HepG2 (cell line): ENCODE results near the gene FKBP14. TPM values are rescaled to one million over a fixed set of nuclear protein-coding genes. Genes with fewer than 3 reads are reported as not detected.

Experiments
- ATAC-seq: fragments of 200-7000 bp; cut with Tn5 transposase; 3 replicates; pipeline ENCODE4 v1.9.1; 2020; ENCODE audit warnings: mild to moderate bottlenecking, moderate library complexity
- BruUV-seq: library from RNA; stranded (reverse); fragments of 400-500 nt; replicated peaks from 2 replicates; lab custom pipeline; 2021; lab: Mats Ljungman, UMichigan
- CTCF ChIA-PET: fragments of 300-600 bp; formaldehyde crosslinking; extraction: SDS; loops from one replicate; lab custom pipeline; 2021; ENCODE audit warnings: low total read pairs, inconsistent platforms, low intra/inter-chr PET ratio; lab: Yijun Ruan, JAX
- POLR2A ChIA-PET: fragments of 350-600 bp; sonication (Branson Sonifier 250); formaldehyde crosslinking; loops from one replicate; lab custom pipeline; 2020; ENCODE audit warnings: antibody characterized with exemption, inconsistent platforms; lab: Yijun Ruan, JAX
- DNase-seq: peaks from one replicate; pipeline ENCODE4 v3.0.0-alpha.2; 2015; ENCODE audit warnings: low spot score
- FAIRE-seq: peaks from 3 replicates; lab custom pipeline; 2011; peaks lifted over from hg19 to GRCh38; lab: Jason Lieb, UNC
- H2AFZ ChIP-seq: one replicate; pipeline ENCODE4 v1.6.1; 2011; ENCODE audit warnings: low read length, inconsistent platforms
- H3K27ac ChIP-seq: fragments of 300-600 bp; 3 replicates; pipeline ENCODE4 v1.8.0; 2011; ENCODE audit warnings: mixed run types, mild to moderate bottlenecking, mixed read lengths, low read length, inconsistent platforms; ENCODE audit not compliant: insufficient read depth; ENCODE audit errors: extremely low read length
- H3K27me3 ChIP-seq, 2 experiments: fragments of 200-600 bp in 1 of 2; 2 replicates in 1 of 2; 3 replicates in 1 of 2; pipeline versions ENCODE4 v1.6.0 to v1.8.0; 2011; ENCODE audit warnings: low read length in 2 of 2, mild to moderate bottlenecking in 2 of 2, moderate library complexity in 2 of 2, inconsistent platforms in 1 of 2; ENCODE audit not compliant: insufficient read depth in 2 of 2, control insufficient read depth in 1 of 2
- H3K36me3 ChIP-seq, 2 experiments: fragments of 200-600 bp in 1 of 2; replicated peaks in 1 of 2; 2 replicates in 1 of 2; 3 replicates in 1 of 2; pipeline versions ENCODE4 v1.5.1 to v1.8.0; 2011; ENCODE audit warnings: low read length in 2 of 2, inconsistent platforms in 1 of 2; ENCODE audit not compliant: insufficient read depth in 2 of 2, control insufficient read depth in 1 of 2
- H3K4me1 ChIP-seq: 2 replicates; pipeline ENCODE4 v1.5.1; 2012; ENCODE audit warnings: low read length, inconsistent platforms; ENCODE audit not compliant: insufficient read depth
- H3K4me2 ChIP-seq: 2 replicates; pipeline ENCODE4 v1.6.0; 2011; ENCODE audit warnings: low read depth, low read length, inconsistent platforms
- H3K4me3 ChIP-seq, 3 experiments: fragments of 200-600 bp in 1 of 3; sonication (generic), shearing (Covaris generic) in 1 of 3; replicated peaks in 1 of 3; 2 replicates each; pipeline ENCODE4 v1.5.1; 2011 to 2016; ENCODE audit warnings: low read length in 3 of 3, inconsistent platforms in 2 of 3, low read depth in 2 of 3, mild to moderate bottlenecking in 2 of 3, control low read depth in 1 of 3, mixed read lengths in 1 of 3; ENCODE audit not compliant: insufficient read depth in 1 of 3
- H3K79me2 ChIP-seq: one replicate; pipeline ENCODE4 v1.6.1; 2011; ENCODE audit warnings: low read length, inconsistent platforms; ENCODE audit not compliant: insufficient read depth
- H3K9ac ChIP-seq: 2 replicates; pipeline ENCODE4 v1.6.0; 2011; ENCODE audit warnings: mild to moderate bottlenecking, low read depth, low read length, inconsistent platforms; ENCODE audit not compliant: insufficient read depth
- H3K9me3 ChIP-seq: 2 replicates; pipeline ENCODE4 v1.5.1; 2012; ENCODE audit warnings: mild to moderate bottlenecking, low read length
- H4K20me1 ChIP-seq: 2 replicates; pipeline ENCODE4 v1.6.0; 2011; ENCODE audit warnings: inconsistent platforms, mild to moderate bottlenecking, low read length, moderate library complexity; ENCODE audit not compliant: insufficient read depth
- CBX2 ChIP-seq, 2 experiments: fragments of 200-600 bp in 1 of 2; sonication (generic); formaldehyde crosslinking in 1 of 2; IDR thresholded peaks; 2 replicates each; pipeline versions ENCODE4 v1.7.0 to v1.8.1; 2018 to 2022; ENCODE audit warnings: low read depth in 2 of 2, low read length in 1 of 2, mild to moderate bottlenecking in 1 of 2, missing genetic modification reagents in 1 of 2
- ETS1 ChIP-seq: sonication (generic); formaldehyde crosslinking; IDR thresholded peaks from 2 replicates; pipeline ENCODE4 v1.4.0; 2020; ENCODE audit warnings: missing genetic modification reagents
- FOXO1 ChIP-seq: sonication (generic); formaldehyde crosslinking; IDR thresholded peaks from 2 replicates; pipeline ENCODE4 v1.4.0; 2020; ENCODE audit warnings: missing genetic modification reagents
- PAX8 ChIP-seq: sonication (generic); formaldehyde crosslinking; IDR thresholded peaks from 2 replicates; pipeline ENCODE4 v1.8.0; 2022; ENCODE audit warnings: mild to moderate bottlenecking, missing genetic modification reagents, borderline replicate concordance
- RBM39 ChIP-seq: fragments of 200-400 bp; formaldehyde crosslinking; IDR thresholded peaks from one replicate; pipeline ENCODE4 v1.6.1; 2018; ENCODE audit warnings: antibody characterized with exemption, mild to moderate bottlenecking, low read depth, low read length; ENCODE audit not compliant: poor library complexity, severe bottlenecking
- SAP130 ChIP-seq: IDR thresholded peaks from 2 replicates; pipeline ENCODE4 v1.6.1; 2016; ENCODE audit warnings: low read depth
- SIX1 ChIP-seq: sonication (generic); formaldehyde crosslinking; IDR thresholded peaks from 2 replicates; pipeline ENCODE4 v1.4.0; 2020; ENCODE audit warnings: missing genetic modification reagents, borderline replicate concordance
- SNAPC2 ChIP-seq: sonication (generic); formaldehyde crosslinking; IDR thresholded peaks from 2 replicates; pipeline ENCODE4 v1.8.1; 2022; ENCODE audit warnings: mild to moderate bottlenecking, missing genetic modification reagents
- ZBTB20 ChIP-seq: sonication (generic); formaldehyde crosslinking; IDR thresholded peaks from 2 replicates; pipeline ENCODE4 v1.8.1; 2023; ENCODE audit warnings: missing genetic modification reagents, low read depth, mild to moderate bottlenecking, borderline replicate concordance
- ZNF280B ChIP-seq: sonication (generic); formaldehyde crosslinking; IDR thresholded peaks from 2 replicates; pipeline ENCODE4 v1.5.0; 2020; ENCODE audit warnings: missing genetic modification reagents, mild to moderate bottlenecking, borderline replicate concordance
- ZNF543 ChIP-seq: sonication (generic); formaldehyde crosslinking; IDR thresholded peaks from 2 replicates; pipeline ENCODE4 v1.4.0; 2020; ENCODE audit warnings: mild to moderate bottlenecking, missing genetic modification reagents
- ZNF782 ChIP-seq: sonication (generic); formaldehyde crosslinking; IDR thresholded peaks from 2 replicates; pipeline ENCODE4 v1.4.0; 2020; ENCODE audit warnings: missing genetic modification reagents, mild to moderate bottlenecking, borderline replicate concordance
- ZNF891 ChIP-seq: sonication (generic); formaldehyde crosslinking; IDR thresholded peaks from 2 replicates; pipeline ENCODE4 v1.5.0; 2020; ENCODE audit warnings: mild to moderate bottlenecking, missing genetic modification reagents
- WGBS: methylation state at CpG from one replicate; pipeline ENCODE4 v1.1.6; 2017; ENCODE audit warnings: low lambda C conversion rate; 5-methylcytosine and 5-hydroxymethylcytosine counted together
- in situ Hi-C: cut with HindIII; loops from 2 replicates; pipeline ENCODE4 v1.10.0; 2017; ENCODE audit warnings: low pct_unique_long_range_greater_than_20kb; ENCODE audit not compliant: extremely low pct_ligation_motif_present
- intact Hi-C: fragments of 100-400 bp; cut with micrococcal nuclease; formaldehyde crosslinking; loops from one replicate; pipeline ENCODE4 v1.10.0; 2022; ENCODE audit not compliant: unreplicated experiment
- polyA plus RNA-seq, 8 experiments: library from polyadenylated mRNA; depleted of rRNA in 3 of 8; stranded (reverse) in 7 of 8; unstranded in 1 of 8; fragments of >200 nt; fragmentation: Illumina TruSeq in 4 of 8; extraction: Trizol in 4 of 8; gene quantifications; 2 replicates each; pipeline versions ENCODE4 v1.2.1 to v1.2.3, GENCODE V29; 2011 to 2016; ENCODE audit warnings: low read depth in 4 of 8, missing spikeins in 1 of 8, mixed read lengths in 1 of 8; ENCODE audit not compliant: insufficient read depth in 1 of 8
- total RNA-seq, 5 experiments: library from RNA; depleted of rRNA; stranded (reverse); fragments of >200 nt; fragmentation: Illumina TruSeq; extraction: Trizol; gene quantifications; 2 replicates each; pipeline ENCODE4 v1.2.3, GENCODE V29; 2016; ENCODE audit warnings: low read depth in 1 of 5

The FKBP14 gene
- total and polyA plus RNA-seq, 2 of the 13 experiments (the other 11 are each of a cell fraction or from before 2014, with no cell fraction given), result 20.0 to 32.3 TPM

- Histone ChIP-seq H3K4me2 (peak overlapping the region; percentile 94), H3K79me2 (peaks cover 53% of the 10 kb centered on the region), H3K4me3 (peak overlapping the region; percentile 96 to 99 (median 97)), H2AFZ (no peak overlapping the region), H3K9me3 (no peaks in the 10 kb centered on the region), H4K20me1 (peaks cover 4% of the 10 kb centered on the region; the same call in 1 of the 2 replicates), H3K4me1 (peaks cover 37% of the 10 kb centered on the region), H3K27ac (peak overlapping the region; percentile 86), H3K9ac (peak overlapping the region; percentile 89), H3K27me3 (no peaks in the 10 kb centered on the region), H3K36me3 (peaks cover 0 to 2% of the 10 kb centered on the region in 2 experiments; a peak in 1 of 5 replicates)
- POLR2A ChIA-PET, result interaction anchor here (0.7 to 2.5 kb wide), 7 partner anchors 11 to 606 kb away, joined by 3 to 22 read pairs (median 4); partner anchors contain the start of genes FKBP14, GARS1 and PLEKHA8
- ATAC-seq, result peak; percentile 59
- DNase-seq, result peak; percentile 92
- 6% methylated on average over 7 of the region's 8 CpGs for WGBS
- intact Hi-C loops (loop anchor here (1.0 to 2.0 kb wide), 2 partner anchors 40 to 75 kb away; partner anchors contain the start of gene PLEKHA8), in situ Hi-C loops (loop anchor here (5.0 kb wide), 1 partner anchor 39 kb away; the partner anchor contains the start of genes FKBP14 and PLEKHA8)
- no TSS peak for BruUV-seq
- CTCF ChIA-PET, result no interaction called here
- FAIRE-seq, result peak; percentile 63
- TF ChIP-seq PAX8 (CRISPR knock-in tag), result no peak
- TF ChIP-seq CBX2 (IDR thresholded peaks at IDR 0.05; ENCODE audit: low read depth, low read length), result no peak
- TF ChIP-seq CBX2 (CRISPR knock-in tag; IDR thresholded peaks at IDR 0.05; ENCODE audit: low read depth), result no peak
- TF ChIP-seq ZNF543 (CRISPR knock-in tag), result no peak
- TF ChIP-seq FOXO1, result no peak
- no peak for TF ChIP-seq ZBTB20 (CRISPR knock-in tag)
- no peak for TF ChIP-seq ZNF782 (CRISPR knock-in tag)
- TF ChIP-seq ZNF891 (CRISPR knock-in tag), result no peak
- no peak for TF ChIP-seq SNAPC2 (CRISPR knock-in tag)
- TF ChIP-seq ZNF280B, result no peak
- TF ChIP-seq SAP130, result peak; percentile 83
- TF ChIP-seq RBM39, result no peak
- TF ChIP-seq ETS1 (CRISPR knock-in tag), result no peak
- peak; percentile 99 for TF ChIP-seq SIX1
Measured at GRCh38 chr7:29987811-29988317, 38.6 kb downstream of the FKBP14 start.
